H9 (cell line): ENCODE data around the gene YIPF2. TPM values are rescaled to one million over a fixed set of nuclear protein-coding genes. Genes with fewer than 3 reads are reported as not detected.

Experiments
- DNase-seq: peaks from one replicate; pipeline ENCODE4 v3.0.0-alpha.2; 2017
- H2AFZ ChIP-seq: one replicate; pipeline ENCODE4 v1.6.1; 2013; ENCODE audit warnings: mild to moderate bottlenecking, low read length, control low read depth, moderate library complexity
- H2AK5ac ChIP-seq: 2 replicates; pipeline ENCODE4 v1.6.1; 2013; ENCODE audit warnings: low read length, control low read depth, mixed read lengths; ENCODE audit not compliant: insufficient read length
- H2BK120ac ChIP-seq: one replicate; pipeline ENCODE4 v1.6.1; 2013; ENCODE audit warnings: low read depth, mild to moderate bottlenecking, low read length, control low read depth, inconsistent platforms; ENCODE audit not compliant: poor library complexity, severe bottlenecking
- H2BK12ac ChIP-seq: 2 replicates; pipeline ENCODE4 v1.6.1; 2013; ENCODE audit warnings: low read length, control low read depth, mixed read lengths, low read depth; ENCODE audit not compliant: insufficient read length
- H2BK15ac ChIP-seq: 2 replicates; pipeline ENCODE4 v1.6.1; 2013; ENCODE audit warnings: low read depth, low read length, control low read depth
- H2BK20ac ChIP-seq: one replicate; pipeline ENCODE4 v1.6.1; 2013; ENCODE audit warnings: low read depth, mild to moderate bottlenecking, low read length, control low read depth, inconsistent platforms; ENCODE audit not compliant: poor library complexity, severe bottlenecking
- H2BK5ac ChIP-seq: 2 replicates; pipeline ENCODE4 v1.6.1; 2013; ENCODE audit warnings: low read length, control low read depth, mixed read lengths; ENCODE audit not compliant: insufficient read length
- H3K14ac ChIP-seq: 2 replicates; pipeline ENCODE4 v1.6.1; 2013; ENCODE audit warnings: low read length, control low read depth; ENCODE audit not compliant: insufficient read depth
- H3K18ac ChIP-seq: 2 replicates; pipeline ENCODE4 v1.6.1; 2013; ENCODE audit warnings: low read depth, mild to moderate bottlenecking, mixed read lengths, low read length, control low read depth; ENCODE audit not compliant: insufficient read length
- H3K23ac ChIP-seq: 2 replicates; pipeline ENCODE4 v1.6.1; 2013; ENCODE audit warnings: low read length, control low read depth, mixed read lengths, low read depth; ENCODE audit not compliant: insufficient read length
- H3K23me2 ChIP-seq: 2 replicates; pipeline ENCODE4 v1.6.1; 2013; ENCODE audit warnings: low read depth, mild to moderate bottlenecking, mixed read lengths, low read length, control low read depth; ENCODE audit not compliant: insufficient read length, poor library complexity, severe bottlenecking
- H3K27ac ChIP-seq: 2 replicates; pipeline ENCODE4 v1.5.1; 2013; ENCODE audit warnings: low read length, control low read depth, mixed read lengths, low read depth; ENCODE audit not compliant: insufficient read length
- H3K27me3 ChIP-seq: 2 replicates; pipeline ENCODE4 v1.6.1; 2013; ENCODE audit warnings: low read length, control low read depth, inconsistent platforms; ENCODE audit not compliant: insufficient read depth
- H3K4ac ChIP-seq: 2 replicates; pipeline ENCODE4 v1.6.1; 2013; ENCODE audit warnings: low read depth, mild to moderate bottlenecking, control low read depth, inconsistent platforms, low read length, moderate library complexity
- H3K4me1 ChIP-seq: 2 replicates; pipeline ENCODE4 v1.6.1; 2013; ENCODE audit warnings: low read length, control low read depth, inconsistent platforms; ENCODE audit not compliant: insufficient read depth
- H3K4me2 ChIP-seq: 2 replicates; pipeline ENCODE4 v1.6.1; 2013; ENCODE audit warnings: low read length, control low read depth, mixed read lengths; ENCODE audit not compliant: insufficient read length, insufficient read depth
- H3K56ac ChIP-seq: 2 replicates; pipeline ENCODE4 v1.6.1; 2013; ENCODE audit warnings: low read depth, mild to moderate bottlenecking, mixed read lengths, low read length, control low read depth; ENCODE audit not compliant: insufficient read length
- H3K79me1 ChIP-seq: 2 replicates; pipeline ENCODE4 v1.6.1; 2013; ENCODE audit warnings: low read depth, mild to moderate bottlenecking, moderate library complexity, low read length, control low read depth, inconsistent platforms; ENCODE audit not compliant: insufficient read depth, poor library complexity, severe bottlenecking
- H3K79me2 ChIP-seq: 2 replicates; pipeline ENCODE4 v1.6.1; 2013; ENCODE audit warnings: low read length, control low read depth, inconsistent platforms; ENCODE audit not compliant: insufficient read depth
- H3K9ac ChIP-seq: 2 replicates; pipeline ENCODE4 v1.6.1; 2013; ENCODE audit warnings: low read length, control low read depth, mixed read lengths; ENCODE audit not compliant: insufficient read length; ENCODE audit errors: extremely low read depth
- H3K9me3 ChIP-seq: one replicate; pipeline ENCODE4 v1.6.1; 2013; ENCODE audit warnings: low read depth, low read length, inconsistent platforms; ENCODE audit not compliant: control insufficient read depth
- H3T11ph ChIP-seq: one replicate; pipeline ENCODE4 v1.6.1; 2013; ENCODE audit warnings: mild to moderate bottlenecking, low read length, control low read depth, inconsistent platforms
- H4K20me1 ChIP-seq: one replicate; pipeline ENCODE4 v1.6.1; 2013; ENCODE audit not compliant: control insufficient read depth, insufficient read length, insufficient read depth
- H4K5ac ChIP-seq: 2 replicates; pipeline ENCODE4 v1.6.1; 2013; ENCODE audit warnings: low read depth, mild to moderate bottlenecking, mixed read lengths, low read length, control low read depth; ENCODE audit not compliant: insufficient read length
- H4K8ac ChIP-seq: replicated peaks from 2 replicates; pipeline ENCODE4 v1.6.1; 2013; ENCODE audit warnings: low read length, control low read depth, mixed read lengths, low read depth; ENCODE audit not compliant: insufficient read length
- H4K91ac ChIP-seq: 2 replicates; pipeline ENCODE4 v1.6.1; 2013; ENCODE audit warnings: low read depth, mild to moderate bottlenecking, moderate library complexity, mixed read lengths, low read length, control low read depth; ENCODE audit not compliant: insufficient read length
- H3K27ac Mint-ChIP-seq, 3 experiments: 2 replicates in 2 of 3; 3 replicates in 1 of 3; pipeline ENCODE4 v1.8.0; 2020 to 2021; ENCODE audit warnings: mixed read lengths in 3 of 3, mild to moderate bottlenecking in 1 of 3, moderate library complexity in 1 of 3
- H3K27me3 Mint-ChIP-seq: 2 replicates; pipeline ENCODE4 v1.8.0; 2021; ENCODE audit warnings: low read depth, mild to moderate bottlenecking, moderate library complexity, mixed read lengths
- H3K36me3 Mint-ChIP-seq, 3 experiments: 2 replicates in 2 of 3; 3 replicates in 1 of 3; pipeline ENCODE4 v1.8.0; 2020 to 2021; ENCODE audit warnings: low read depth in 3 of 3, mixed read lengths in 3 of 3; ENCODE audit not compliant: insufficient read depth in 1 of 3
- H3K4me1 Mint-ChIP-seq, 2 experiments: 2 replicates each; pipeline ENCODE4 v1.8.0; 2020; ENCODE audit warnings: mixed read lengths in 2 of 2
- H3K4me3 Mint-ChIP-seq, 2 experiments: 2 replicates in 1 of 2; 3 replicates in 1 of 2; pipeline ENCODE4 v1.8.0; 2020 to 2021; ENCODE audit warnings: mild to moderate bottlenecking in 2 of 2, mixed read lengths in 2 of 2, moderate library complexity in 1 of 2
- H3K9me3 Mint-ChIP-seq, 2 experiments: 2 replicates in 1 of 2; 3 replicates in 1 of 2; pipeline ENCODE4 v1.8.0; 2020; ENCODE audit warnings: mild to moderate bottlenecking in 2 of 2, mixed read lengths in 2 of 2, moderate library complexity in 1 of 2
- CTCF ChIP-seq: fragments of 200-600 bp; sonication (generic); conservative IDR thresholded peaks from 3 replicates; pipeline ENCODE4 v1.8.0; 2021; ENCODE audit warnings: antibody characterized with exemption, mild to moderate bottlenecking
- WGBS: extraction: QIAGEN DNeasy Blood & Tissue Kit; methylation state at CpG from one replicate; pipeline ENCODE4 v1.1.7; 2013; ENCODE audit warnings: missing lambda C conversion rate, low lambda C conversion rate, mixed read lengths; ENCODE audit not compliant: insufficient read length; ENCODE audit errors: extremely low coverage; 5-methylcytosine and 5-hydroxymethylcytosine counted together
- total RNA-seq: library from RNA; stranded (reverse); gene quantifications from 2 replicates; pipeline ENCODE4 v1.2.1, GENCODE V29; 2021

The YIPF2 gene
- total RNA-seq, 1 experiment from 2014 or later: 58.2 TPM

DNA sequence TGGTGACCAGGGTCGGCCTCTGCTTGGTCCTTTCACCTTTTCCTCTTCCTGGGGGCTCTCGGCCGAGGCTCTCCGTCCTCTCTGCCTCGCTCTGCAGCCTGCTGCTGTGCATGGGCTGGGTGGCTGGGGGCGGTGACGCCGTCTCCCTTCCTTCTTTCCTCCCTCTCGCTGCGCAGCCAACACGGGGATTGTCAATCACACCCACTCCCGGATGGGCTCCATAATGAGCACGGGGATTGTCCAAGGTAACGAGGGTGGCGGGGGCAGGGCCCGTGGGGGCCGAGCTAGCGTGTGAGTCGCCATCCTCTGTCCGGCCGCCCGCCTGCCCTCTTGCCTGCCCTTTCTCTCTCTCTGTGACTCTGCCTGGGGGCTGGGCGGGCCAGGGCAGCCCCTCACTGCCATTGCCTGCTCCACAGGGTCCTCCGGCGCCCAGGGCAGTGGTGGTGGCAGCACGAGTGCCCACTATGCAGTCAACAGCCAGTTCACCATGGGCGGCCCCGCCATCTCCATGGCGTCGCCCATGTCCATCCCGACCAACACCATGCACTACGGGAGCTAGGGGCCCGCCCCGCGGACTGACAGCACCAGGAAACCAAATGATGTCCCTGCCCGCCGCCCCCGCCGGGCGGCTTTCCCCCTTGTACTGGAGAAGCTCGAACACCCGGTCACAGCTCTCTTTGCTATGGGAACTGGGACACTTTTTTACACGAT is 7.1 kb downstream of the YIPF2 start:
- Histone ChIP-seq H3K27ac (no peak overlapping the region), H2BK120ac (no peak overlapping the region), H4K91ac (no peak overlapping the region), H3K14ac (no peak overlapping the region), H2BK12ac (no peak overlapping the region), H2AFZ (no peak overlapping the region), H2BK5ac (no peak overlapping the region), H3K4me1 (no peaks in the 10 kb centered on the region), H3K27me3 (no peaks in the 10 kb centered on the region), H3K23me2 (no peaks in the 10 kb centered on the region), H3K9me3 (no peaks in the 10 kb centered on the region), H2BK20ac (no peak overlapping the region), H3T11ph (no peak overlapping the region), H3K79me1 (no peaks in the 10 kb centered on the region), H3K4ac (no peak overlapping the region), H3K18ac (no peak overlapping the region), H4K8ac (no peak overlapping the region), H4K20me1 (no peaks in the 10 kb centered on the region), H3K4me2 (no peak overlapping the region), H2AK5ac (no peak overlapping the region), H3K23ac (no peak overlapping the region), H3K9ac (no peak overlapping the region), H3K79me2 (no peaks in the 10 kb centered on the region), H2BK15ac (no peak overlapping the region), H4K5ac (no peak overlapping the region), H3K56ac (no peak overlapping the region)
- H3K4me1 Mint-ChIP-seq: no peaks in the 10 kb centered on the region
- DNase-seq: no peak
- H3K27ac Mint-ChIP-seq: peak overlapping the region in 1 of 3 experiments; percentile 92; a peak in 2 of 7 replicates
- H3K36me3 Mint-ChIP-seq: peaks cover 9 to 65% (median 57%) of the 10 kb centered on the region in 3 experiments; a peak in 6 of 7 replicates
- WGBS: no CpG with 5 or more reads among the region's 43 CpGs
- TF ChIP-seq CTCF: no peak
- no peak overlapping the region for H3K4me3 Mint-ChIP-seq
- H3K9me3 Mint-ChIP-seq: no peaks in the 10 kb centered on the region
- peaks cover 2% of the 10 kb centered on the region; the same call in 1 of the 2 replicates for H3K27me3 Mint-ChIP-seq
